ENCODE measurements around the gene TSFM. TPM values are rescaled to one million over a fixed set of nuclear protein-coding genes. Genes with fewer than 3 reads are reported as not detected.

Gene TSFM
- total and polyA plus RNA-seq, 2 of the 13 experiments (the other 11 are each of a cell fraction or from before 2014, with no cell fraction given): 29.8 to 68.3 TPM

- no peak for TF ChIP-seq ATF5 (CRISPR knock-in tag; IDR thresholded peaks at IDR 0.05; ENCODE audit: low read depth)
- TF ChIP-seq ZBTB44 (CRISPR knock-in tag; IDR thresholded peaks at IDR 0.05): no peak
- peak; percentile 22 for TF ChIP-seq HOXA3 (CRISPR knock-in tag; IDR thresholded peaks at IDR 0.05)
- TF ChIP-seq CREBL2 (CRISPR knock-in tag; IDR thresholded peaks at IDR 0.05; ENCODE audit: borderline replicate concordance): no peak
- 0 out of 2 replicates have a peak, but pooled peaks have one; percentile 35 for TF ChIP-seq HDAC1 (CRISPR knock-in tag; IDR thresholded peaks at IDR 0.05)
- no peak for TF ChIP-seq PITX1 (CRISPR knock-in tag; IDR thresholded peaks at IDR 0.05)
- no peak for TF ChIP-seq PPARG (CRISPR knock-in tag; conservative IDR thresholded peaks at IDR 0.05)
- no peak for TF ChIP-seq ZNF83 (CRISPR knock-in tag; IDR thresholded peaks at IDR 0.05; ENCODE audit: borderline replicate concordance)
- TF ChIP-seq BATF2 (CRISPR knock-in tag; IDR thresholded peaks at IDR 0.05): no peak
- TF ChIP-seq POLR2AphosphoS2 (IDR thresholded peaks at IDR 0.05; ENCODE audit: low read depth, low read length): no peak
- TF ChIP-seq MAFK (conservative IDR thresholded peaks at IDR 0.05 in 1 of 2, IDR thresholded peaks at IDR 0.05 in 1 of 2; ENCODE audit: low read length in 2 of 2): no peak
- TF ChIP-seq ZNF292 (CRISPR knock-in tag; IDR thresholded peaks at IDR 0.05; ENCODE audit: borderline replicate concordance, low read depth): 0 out of 2 replicates have a peak, but pooled peaks have one; percentile 10
- TF ChIP-seq ZNF839 (CRISPR knock-in tag; IDR thresholded peaks at IDR 0.05; ENCODE audit: borderline replicate concordance): no peak
- TF ChIP-seq SOX13 (IDR thresholded peaks at IDR 0.05): no peak
- 0 out of 4 replicates have a peak, but pooled peaks of 1 of the 2 experiments have one; percentile 3 for TF ChIP-seq SOX13 (CRISPR knock-in tag; conservative IDR thresholded peaks at IDR 0.05 in 1 of 2, IDR thresholded peaks at IDR 0.05 in 1 of 2)
- TF ChIP-seq CENPT (CRISPR knock-in tag; IDR thresholded peaks at IDR 0.05; ENCODE audit: low read depth): no peak
- TF ChIP-seq GLI4 (CRISPR knock-in tag; IDR thresholded peaks at IDR 0.05; ENCODE audit: borderline replicate concordance): no peak
- peak; percentile 27; the same call in 1 of the 2 replicates for TF ChIP-seq MXD1 (CRISPR knock-in tag; IDR thresholded peaks at IDR 0.05)
- TF ChIP-seq TSC22D2 (CRISPR knock-in tag; IDR thresholded peaks at IDR 0.05; ENCODE audit: borderline replicate concordance): no peak
- TF ChIP-seq ELF1 (CRISPR knock-in tag; IDR thresholded peaks at IDR 0.05): no peak
- no peak for TF ChIP-seq ZNF629 (CRISPR knock-in tag; conservative IDR thresholded peaks at IDR 0.05)
- 0 out of 2 replicates have a peak, but pooled peaks have one; percentile 47 for TF ChIP-seq FOXP1 (IDR thresholded peaks at IDR 0.05)
- TF ChIP-seq FOXP1 (CRISPR knock-in tag; IDR thresholded peaks at IDR 0.05): no peak; the same call in 1 of the 2 replicates
- no peak for TF ChIP-seq ONECUT2 (CRISPR knock-in tag; IDR thresholded peaks at IDR 0.05)
- TF ChIP-seq PHF20 (CRISPR knock-in tag; IDR thresholded peaks at IDR 0.05): no peak
- no peak for TF ChIP-seq ZNF879 (CRISPR knock-in tag; IDR thresholded peaks at IDR 0.05)
Observed at GRCh38 chr12:57846577-57847319, 64.2 kb downstream of the TSFM start, which contains the start of gene CTDSP2 (continued).
